T-helper 9 cell (primary cell): Measurements from ENCODE around the gene CNOT8.
A peak's percentile ranks its signal among the peaks of the same experiment; 100 is the strongest.
"Not testable (repeated sequence)": the region's sequence is repeated elsewhere in the genome, so short reads cannot be mapped to it uniquely, and the experiment has no call there.

Source experiments
- DNase-seq: peaks from one replicate; pipeline ENCODE4 v3.0.0-alpha.2; 2020
- total RNA-seq, 2 donors: gene quantifications; one replicate each; lab custom pipeline; 2026; lab: John Stamatoyannopoulos, UW

The CNOT8 gene
- total RNA-seq: 131 to 140 reads per million in 2 donors

DNA sequence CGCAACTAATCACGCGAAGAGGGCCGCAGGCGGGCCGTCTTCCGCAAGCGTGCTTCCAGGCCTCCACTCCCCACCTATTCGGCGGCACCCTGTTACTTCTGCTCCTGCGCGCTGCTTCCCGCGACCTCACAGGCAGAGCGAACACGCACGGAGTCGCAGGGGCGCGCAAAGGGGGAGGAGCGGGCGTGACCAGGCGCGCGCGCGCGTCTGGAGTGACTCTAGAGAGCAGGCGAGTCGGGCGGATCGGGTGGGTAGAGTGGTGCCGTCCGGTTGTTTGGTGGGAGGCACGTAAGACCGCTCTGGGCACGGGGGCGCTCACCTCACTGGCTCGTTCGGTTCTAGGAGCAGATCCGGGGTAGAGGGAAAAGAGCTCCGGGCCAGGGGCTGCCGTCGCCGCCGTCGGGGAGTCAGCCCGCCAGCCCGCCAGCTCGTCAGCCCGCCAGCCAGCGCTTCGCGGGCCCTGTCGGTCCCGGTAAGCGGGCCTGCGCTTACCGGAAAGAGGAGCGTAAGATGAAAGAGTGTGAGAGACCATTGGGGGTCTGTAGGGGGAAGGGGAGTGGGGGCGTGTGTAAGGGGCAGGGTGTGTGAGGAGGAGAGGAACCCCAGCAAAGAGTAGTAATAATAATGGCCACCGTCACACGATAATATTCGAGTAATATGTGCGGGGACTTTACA is at the start of gene CNOT8:
Gene CNOT8, plus strand, starts transcription at position 331 of the 675 bp plus-strand sequence. CDS start 4,652 bp downstream, outside the sequence.
- DNase-seq: peak; percentile 94

DNA sequence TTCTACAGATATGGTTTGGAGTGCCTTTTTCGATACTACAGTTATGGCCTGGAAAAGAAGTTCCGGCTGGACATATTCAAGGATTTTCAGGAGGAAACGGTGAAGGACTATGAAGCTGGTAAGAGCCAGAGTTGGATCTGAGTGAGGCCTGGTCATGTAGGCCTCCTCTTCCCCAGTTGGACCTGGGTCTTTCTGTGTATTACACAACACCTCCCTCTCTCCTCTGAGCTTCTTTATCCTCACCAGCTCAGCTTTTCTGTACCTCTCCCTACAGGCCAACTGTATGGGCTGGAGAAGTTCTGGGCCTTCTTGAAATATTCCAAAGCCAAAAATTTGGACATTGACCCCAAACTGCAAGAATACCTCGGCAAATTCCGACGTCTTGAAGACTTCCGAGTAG is 47.2 kb upstream of the CNOT8 start:
- DNase-seq: no peak

DNA sequence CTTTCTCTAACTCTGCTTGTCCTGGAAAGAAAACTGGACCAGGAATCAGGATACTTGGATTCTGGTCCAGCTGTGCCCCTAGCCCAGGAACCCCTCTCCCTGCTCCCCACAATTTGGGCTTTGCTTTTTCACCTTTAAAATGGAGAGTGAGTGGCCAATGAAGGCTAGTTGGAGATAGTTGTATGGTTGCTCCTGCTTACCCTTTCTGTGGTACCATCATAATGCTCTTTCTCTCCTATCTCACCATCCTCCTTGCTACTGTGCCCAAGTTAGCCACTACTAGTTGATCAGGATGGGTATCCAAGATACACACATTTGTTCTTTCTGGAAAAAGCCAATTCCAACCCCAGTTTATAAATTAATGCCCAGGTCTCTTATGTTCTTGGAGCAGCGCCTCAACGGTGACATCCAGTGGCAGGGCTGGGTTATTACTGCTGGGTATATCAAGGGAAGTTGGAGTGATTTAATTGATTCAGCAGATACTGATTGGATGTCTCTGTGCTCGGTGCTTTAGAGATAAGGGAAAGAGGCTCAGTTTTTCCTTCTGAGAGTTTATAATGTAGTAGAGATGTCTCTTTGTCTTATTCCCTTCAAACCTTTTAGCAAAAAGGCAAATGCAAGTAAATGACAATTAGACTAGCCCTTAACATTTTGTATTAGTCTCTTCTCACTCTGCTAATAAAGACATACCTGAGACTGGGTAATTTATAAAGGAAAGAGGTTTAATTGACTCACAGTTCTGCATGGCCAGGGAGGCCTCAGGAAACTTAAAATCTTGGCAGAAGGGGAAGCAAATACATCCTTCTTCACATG is 46.6 kb upstream of the CNOT8 start:
- DNase-seq: peak; percentile 56

DNA sequence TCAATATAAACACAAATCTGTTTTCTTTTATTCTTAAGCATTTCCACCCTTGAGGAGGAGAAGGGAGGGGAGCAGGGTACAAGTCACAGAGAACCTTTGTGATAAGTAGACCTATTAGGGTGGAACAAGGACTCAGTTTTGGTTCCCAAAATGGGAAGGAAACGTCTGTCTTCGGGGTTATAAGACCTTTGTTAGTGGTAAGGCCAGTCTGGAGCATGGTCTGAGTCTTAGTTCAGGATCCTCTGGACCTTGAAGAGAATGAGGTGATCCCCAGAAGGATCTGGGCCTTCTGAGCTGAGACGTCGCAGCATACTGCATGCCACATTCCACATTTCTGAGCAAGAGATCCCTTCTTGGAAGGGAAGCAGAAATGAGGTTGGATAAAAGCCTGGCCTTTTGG is 45.3 kb upstream of the CNOT8 start:
- DNase-seq: no peak

DNA sequence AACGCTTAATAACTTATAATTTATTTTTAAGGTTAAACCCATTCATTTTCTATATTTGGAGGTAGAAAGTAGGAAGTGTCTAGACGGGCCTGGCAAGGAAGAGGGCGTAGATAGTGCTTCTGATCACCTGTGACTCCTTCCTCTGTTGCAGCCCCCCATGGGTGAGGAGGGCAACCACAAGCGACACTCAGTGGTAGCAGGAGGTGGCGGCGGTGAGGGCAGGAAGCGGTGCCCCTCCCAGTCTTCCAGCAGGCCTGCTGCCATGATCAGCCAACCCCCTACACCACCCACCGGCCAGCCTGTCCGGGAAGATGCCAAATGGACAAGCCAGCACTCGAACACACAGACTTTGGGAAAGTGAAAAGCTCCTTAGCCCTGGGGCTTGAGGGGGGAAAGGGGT is 44.7 kb upstream of the CNOT8 start:
- DNase-seq: no peak

DNA sequence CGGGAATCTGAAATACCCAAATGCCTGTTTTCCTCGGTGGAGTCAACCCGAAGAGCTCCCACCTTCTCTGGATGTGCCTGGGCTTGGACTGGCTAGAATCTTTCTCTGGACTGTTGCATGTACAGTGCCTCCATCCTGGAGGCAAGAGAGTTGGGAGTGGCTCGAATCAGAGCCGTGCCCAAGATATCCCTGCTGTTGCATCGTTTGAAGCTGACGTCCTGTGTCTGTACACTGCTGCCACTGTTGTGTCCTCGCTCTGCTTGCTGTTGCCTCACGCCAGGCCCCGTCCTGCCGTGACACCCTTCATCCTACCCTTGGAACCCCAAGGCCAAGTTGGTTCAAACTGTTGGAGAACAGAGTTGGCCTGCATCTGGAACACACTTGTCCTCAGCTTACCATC is 43.4 kb upstream of the CNOT8 start:
- no peak for DNase-seq

DNA sequence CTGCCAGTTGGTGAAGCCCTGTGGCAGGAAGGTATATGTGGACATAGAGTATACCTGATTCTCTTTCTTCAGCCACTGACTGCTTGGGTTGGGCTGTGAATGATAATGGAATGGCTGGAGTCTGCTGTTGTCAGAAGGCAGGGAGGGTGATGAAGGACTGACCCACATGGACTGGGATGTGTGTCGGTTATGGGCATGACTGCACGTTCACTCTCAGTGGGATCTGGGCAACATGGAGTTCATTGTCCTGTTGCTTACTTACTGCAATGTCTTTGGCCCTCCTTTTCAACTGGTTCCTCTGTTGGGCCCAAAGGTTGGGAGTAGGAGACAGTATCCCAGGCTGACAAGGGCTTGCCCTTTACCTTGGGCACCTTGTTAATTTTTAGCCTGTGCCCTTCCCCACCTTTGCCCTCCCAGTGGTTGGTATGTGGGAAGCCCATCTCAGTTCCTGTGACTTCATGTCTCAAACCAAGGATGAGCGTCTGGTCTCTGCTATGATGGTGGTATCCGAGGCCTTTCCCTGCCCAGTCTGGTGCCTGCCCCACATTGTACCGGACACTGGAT is 42.7 kb upstream of the CNOT8 start:
- DNase-seq: no peak

DNA sequence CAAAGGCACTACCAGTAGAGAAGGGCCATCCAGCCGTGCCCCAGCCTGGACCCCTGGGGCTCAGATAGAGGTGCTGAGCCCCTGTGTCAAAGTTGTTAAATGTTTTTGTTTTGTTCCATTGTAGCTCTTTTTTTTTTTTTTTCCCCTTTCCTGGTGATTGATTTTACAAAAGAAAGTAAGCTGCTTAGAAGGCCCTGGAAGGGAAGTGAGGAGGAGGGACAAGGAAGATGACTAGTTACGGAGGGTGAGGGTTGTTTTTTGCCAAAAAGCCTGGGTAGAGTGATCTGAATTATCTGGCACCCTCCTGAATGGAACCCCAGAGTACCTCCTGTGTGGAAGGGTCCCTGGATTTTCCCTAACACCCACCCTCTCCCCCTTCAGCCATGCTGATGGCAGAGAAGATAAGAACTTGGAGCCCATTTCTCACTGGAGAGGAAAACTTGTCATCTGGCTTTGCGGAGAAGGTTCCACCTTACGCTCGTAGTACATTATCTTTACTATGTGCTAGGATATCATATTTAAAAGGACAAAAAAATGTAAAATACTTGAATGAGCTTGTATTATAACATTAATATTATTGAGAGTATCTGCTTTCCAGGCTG is 41.4 kb upstream of the CNOT8 start:
- DNase-seq: no peak

DNA sequence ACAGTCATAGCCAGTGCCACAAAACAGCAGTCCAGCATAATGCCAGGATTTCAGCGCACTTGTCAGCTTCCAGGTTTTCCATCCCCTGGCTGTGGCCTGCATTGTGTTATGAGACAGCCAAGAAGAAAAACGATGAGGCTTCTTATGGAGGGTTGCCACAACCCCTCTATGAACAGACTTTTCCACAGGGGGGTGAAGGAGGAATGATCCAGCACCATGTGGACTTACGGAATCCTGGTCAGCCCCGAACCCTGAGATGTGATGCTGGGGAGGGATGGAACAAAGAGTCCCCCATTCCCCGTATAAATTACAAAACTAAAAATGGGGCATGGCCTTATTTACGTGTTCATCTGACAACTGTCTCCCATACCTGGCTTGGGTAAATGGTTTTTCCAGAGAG is 40.6 kb upstream of the CNOT8 start:
- no peak for DNase-seq

DNA sequence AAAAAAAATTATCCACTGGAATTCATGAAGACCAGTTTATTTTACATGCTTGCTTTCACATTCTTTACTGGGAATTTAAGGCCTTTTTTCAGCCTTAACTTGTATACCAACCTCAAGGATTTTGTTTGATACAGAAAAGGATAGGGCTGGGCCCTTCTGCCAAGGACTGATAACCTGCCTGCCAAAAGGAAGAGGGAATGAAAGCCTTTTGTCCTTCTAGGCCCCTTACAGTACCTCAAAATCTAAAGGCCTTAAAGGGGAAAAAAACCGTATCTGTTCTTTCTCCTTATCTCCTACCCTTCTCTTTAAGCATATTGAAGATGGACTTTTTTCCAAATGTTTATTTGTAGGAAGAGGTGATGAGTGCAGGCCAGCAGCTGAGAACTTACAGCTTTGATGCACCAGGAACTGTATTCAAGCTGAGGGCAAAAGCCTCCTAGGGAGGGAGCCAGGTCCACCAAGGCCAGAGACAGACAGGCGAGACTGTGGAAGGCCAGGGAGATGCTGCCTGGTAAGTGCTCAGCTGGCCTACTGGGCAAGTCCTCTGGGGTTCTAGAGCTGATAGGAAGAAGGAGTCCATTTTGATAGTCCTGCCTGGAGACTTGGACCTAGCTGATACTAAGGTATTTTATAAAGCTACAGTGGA is 39.8 kb upstream of the CNOT8 start:
- DNase-seq: no peak

DNA sequence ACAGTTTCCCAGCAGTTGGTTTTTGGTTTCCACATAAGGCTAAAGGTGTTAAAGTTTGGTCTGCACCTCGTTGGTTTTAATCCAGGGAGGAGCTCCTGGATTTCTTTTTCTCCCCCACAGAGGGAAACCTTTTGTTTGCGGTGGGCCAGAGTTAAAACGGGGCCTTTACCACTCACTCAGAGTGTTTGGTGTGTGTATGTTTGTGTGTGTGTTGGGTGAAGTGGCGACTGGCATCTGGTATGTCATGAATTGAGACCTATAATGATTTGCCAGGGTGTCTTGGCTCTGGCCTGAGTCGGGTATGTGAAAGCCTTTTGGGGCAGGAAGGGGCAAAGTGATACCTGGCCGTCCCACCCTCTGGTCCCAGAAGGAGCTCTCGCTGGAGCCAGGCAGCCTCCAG is 38.9 kb upstream of the CNOT8 start:
- DNase-seq: no peak

DNA sequence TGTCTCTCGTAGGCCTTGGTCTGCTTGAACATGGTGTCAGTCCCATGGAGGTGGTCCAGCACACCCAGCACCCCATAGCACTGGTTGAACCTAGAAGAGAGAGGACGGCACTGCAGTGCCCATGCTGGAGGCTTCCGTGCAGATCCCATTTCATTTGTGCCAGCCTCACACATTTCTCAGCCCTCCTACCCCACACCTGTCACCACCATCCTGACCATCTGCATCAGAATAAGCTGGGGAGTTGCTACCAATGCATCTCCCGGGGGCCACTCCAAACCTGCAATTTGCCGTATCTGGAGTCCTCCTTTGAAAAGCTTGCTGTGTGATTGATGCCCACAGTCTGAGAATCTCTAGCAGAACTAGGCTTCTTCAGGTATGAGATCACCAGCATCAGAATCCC is 38.0 kb upstream of the CNOT8 start:
- DNase-seq: no peak

DNA sequence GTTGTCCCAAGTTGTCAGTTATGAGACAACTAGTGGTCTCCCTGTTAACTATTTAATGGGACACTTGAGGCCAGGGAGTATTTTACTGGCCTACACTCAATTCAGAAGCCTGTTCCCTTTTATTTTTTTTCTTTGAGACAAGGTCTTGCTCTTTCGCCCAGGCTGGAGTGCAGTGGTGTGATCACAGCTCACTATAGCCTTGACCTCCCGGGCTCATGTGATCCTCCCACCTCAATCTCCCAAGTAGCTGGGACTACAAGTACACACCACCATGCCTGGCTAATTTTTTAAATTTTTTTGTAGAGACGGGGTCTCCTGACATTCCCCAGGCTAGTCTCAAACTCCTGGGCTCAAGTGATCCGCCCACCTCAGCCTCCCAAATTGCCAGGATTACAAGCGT is 35.5 kb upstream of the CNOT8 start:
- DNase-seq: not testable (repeated sequence)

DNA sequence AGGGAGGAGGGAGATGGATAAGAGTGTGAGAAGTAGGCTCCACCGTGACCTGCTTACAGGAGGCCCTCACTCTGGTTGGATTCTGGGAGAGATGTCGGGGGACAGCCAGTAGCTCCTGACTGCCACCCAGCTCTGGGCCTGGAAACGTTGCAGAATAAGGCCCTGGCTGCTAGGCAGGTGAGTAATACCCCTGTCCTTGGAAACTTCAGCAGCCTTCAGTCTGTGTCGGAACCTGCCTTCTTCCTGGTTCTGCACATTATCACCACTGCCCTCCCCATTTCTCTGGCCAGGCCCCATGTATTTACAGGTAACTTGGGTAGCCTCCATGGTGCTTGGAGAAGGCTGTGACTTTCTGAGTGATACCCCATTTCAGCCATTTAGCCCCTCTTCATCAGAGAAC is 34.8 kb upstream of the CNOT8 start:
- DNase-seq: no peak

DNA sequence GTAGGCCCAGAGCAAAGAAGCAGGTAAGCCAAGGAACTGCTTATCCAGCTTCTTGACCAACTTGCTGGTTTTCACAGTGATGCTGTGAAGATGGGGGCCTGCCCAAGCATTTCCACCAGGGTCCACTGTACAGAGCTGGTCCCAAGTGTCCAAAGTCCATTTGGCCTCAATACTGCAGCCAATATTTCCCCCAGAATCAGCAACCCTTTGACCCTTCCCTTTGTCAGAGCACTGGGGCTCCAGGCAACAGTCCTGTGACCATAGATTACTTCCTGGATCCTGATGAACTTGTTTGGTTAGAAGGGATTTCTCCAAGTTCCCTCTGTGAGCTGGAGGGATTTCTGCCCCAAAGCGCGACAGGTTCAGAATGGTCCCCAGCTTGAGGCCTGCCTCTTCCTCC is 34.4 kb upstream of the CNOT8 start:
- DNase-seq: no peak

DNA sequence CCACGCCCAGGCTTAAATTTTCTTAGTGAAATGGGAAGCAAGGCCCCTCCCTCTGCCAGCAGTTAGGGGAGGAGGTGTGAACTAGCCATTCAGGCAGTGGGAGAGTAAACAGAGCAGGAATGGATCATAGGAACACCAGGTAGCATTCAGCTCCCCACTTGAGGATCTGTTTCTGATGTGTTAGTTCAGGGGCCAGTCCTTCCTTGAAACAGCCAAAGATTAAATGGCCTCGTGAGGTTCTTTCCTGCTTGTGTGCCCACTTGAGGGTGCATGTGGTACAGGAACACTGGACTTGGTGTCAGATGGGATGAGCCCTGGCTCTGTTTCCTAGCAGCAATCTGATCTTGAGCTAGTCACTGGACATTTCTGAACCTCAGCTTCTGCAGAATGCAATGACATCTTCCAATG is 29.2 kb upstream of the CNOT8 start:
- no peak for DNase-seq

DNA sequence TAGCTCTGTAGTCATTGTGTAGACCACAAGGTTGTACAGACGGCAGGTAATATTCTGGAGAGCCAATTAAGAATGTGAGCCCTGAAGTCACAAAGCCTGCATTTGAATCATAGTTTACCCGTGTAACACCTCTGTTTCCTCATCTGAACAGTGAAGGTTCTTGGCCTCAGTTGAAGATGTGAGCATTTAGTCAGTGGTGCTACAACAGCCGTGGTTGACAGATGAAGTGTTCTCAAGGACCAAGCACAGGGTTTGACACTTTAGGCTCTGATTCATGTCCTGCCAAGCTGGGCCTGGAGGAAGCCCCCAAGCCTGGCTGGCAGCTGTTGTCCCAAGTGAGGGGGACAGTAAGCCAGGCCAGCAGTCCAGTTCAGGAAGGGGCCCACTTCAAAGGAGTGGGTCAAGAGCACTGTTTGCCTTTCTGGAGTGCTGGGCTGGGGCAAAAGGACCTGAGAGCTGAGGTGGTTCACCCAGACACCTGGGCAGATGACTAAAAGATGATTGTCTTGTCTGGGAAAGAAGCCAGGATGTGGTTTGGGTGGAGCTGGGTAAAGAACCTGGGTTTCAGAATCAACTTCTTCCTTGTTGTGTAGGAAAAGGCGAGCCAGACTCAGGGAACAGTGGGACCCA is 28.7 kb upstream of the CNOT8 start:
- DNase-seq: no peak

DNA sequence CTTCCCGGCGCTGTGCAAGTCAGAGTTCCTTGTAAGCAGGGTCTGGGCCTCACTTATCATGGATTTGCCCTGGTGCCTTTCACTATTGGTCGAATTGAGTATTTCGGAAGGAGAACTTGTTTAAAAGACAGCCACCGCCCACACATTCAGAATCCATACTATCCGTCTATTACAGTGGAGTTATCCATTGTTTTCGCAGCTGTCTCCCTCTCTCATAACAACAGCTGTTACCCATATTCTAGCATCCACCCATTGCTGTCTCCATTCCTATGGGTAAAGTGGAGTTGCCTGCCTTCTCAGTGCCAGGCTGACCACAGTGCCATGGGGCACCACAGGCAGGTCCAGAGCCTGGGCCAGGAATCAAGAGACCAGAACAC is 28.2 kb upstream of the CNOT8 start:
- DNase-seq: no peak

DNA sequence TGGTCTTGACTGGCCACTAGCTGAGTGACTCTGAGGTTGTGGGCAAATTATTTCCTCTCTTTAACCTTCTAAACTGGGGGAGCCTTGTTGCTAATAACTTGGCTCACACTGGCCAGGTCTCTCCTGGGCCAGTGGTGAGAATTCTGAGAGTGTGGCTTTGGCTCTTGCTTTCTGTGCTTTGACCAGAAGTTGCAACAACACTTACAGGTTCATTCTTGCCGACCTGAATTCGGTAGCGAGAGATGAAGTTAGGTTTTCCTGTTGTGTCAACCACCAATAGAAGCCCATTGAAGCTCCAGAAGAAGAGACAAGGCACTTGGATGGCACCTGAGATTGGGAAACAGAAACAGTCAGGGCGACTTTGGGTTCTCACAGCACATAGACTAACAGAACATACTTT is 27.8 kb upstream of the CNOT8 start:
- no peak for DNase-seq

DNA sequence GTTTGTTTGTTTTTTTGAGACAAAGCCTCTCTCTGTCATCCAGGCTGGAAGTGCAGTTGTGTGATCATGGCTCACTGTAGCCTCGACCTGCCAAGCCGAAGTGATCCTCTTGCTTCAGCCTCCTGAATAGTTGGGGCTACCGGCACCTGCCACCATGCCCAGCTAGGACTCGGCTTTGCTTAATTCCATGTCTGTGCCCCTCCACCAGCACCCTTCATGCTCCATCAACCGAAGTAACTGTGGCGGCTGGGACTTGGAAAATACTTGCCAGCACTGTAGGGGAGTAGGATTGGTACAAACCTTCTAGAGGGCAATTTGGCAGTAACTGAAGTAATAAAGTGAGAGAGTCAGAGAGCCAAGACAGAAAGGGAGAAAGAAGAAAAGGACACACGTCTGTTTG is 27.0 kb upstream of the CNOT8 start:
- DNase-seq: no peak

DNA sequence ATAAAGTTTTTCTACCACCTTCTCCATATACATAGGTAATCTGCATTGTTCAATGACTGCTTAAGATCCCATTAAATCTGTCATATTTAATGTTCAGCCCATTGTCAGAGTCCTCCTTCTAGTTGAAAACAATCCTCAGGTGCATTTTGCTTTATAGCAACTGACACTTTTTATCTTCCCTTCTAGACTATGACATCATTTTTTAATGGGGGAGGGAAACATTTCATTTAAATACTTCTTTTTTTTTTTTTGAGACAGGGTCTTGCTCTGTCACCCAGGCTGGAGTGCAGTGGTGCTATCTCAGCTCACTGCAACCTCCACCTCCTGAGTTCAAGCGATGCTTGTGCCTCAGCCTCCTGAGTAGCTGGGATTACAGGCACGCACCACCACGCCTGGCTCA is 25.6 kb upstream of the CNOT8 start:
- not testable (repeated sequence) for DNase-seq

DNA sequence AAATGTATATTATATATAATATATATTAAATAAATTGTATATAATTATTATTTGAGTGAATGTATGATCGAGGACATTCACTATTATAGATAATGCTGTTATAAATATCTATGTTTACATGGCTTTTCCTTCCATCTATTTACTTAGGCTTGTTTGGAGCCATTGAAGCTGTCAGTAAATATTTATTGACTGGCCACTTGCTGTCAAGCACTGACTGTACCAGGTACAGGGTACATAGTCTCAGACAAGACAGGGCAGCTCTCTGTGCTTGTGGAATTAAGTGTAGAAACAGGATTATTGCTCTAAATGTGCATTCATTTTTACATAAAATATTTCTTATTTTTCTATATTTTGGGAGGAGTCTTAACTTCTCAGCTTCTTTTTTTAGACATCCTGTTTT is 24.4 kb upstream of the CNOT8 start:
- DNase-seq: no peak

DNA sequence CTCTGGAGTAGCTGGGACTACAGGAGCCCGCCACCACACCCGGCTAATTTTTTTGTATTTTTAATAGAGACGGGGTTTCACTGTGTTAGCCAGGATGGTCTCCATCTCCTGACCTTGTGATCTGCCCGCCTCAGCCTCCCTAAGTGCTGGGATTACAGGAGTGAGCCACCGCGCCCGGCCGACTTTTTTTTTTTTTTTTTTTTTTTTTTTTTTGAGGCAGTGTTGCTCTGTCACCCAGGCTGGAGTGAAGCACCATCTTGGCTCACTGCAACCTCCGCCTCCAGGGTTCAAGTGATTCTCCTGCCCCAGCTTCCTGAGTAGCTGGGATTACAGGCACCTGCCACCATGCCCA is 22.8 kb upstream of the CNOT8 start:
- not testable (repeated sequence) for DNase-seq
